Kidney (tissue), 14 donors: ENCODE data around the gene NRCAM. TPM values are rescaled to one million over a fixed set of nuclear protein-coding genes. Genes with fewer than 3 reads are reported as not detected.

Experiments used
- DNase-seq, 5 donors: peaks; one replicate each; pipeline ENCODE4 v3.0.0-alpha.2; 2013 to 2020
- FAIRE-seq: peaks from 2 replicates; lab custom pipeline; 2012; peaks lifted over from hg19 to GRCh38; lab: Jason Lieb, UNC
- H3K27ac ChIP-seq, 2 donors: one replicate each; pipeline ENCODE4 v1.7.0; 2013; ENCODE audit warnings: low read depth in 2 of 2, low read length in 2 of 2, inconsistent platforms in 1 of 2
- H3K27me3 ChIP-seq: one replicate; pipeline ENCODE4 v1.7.1; 2013; ENCODE audit warnings: low read length, inconsistent platforms; ENCODE audit not compliant: control insufficient read depth, insufficient read depth
- H3K36me3 ChIP-seq, 3 donors: one replicate each; pipeline versions ENCODE4 v1.7.0 to v1.7.1; 2013; ENCODE audit warnings: low read length in 3 of 3, control low read depth in 1 of 3, inconsistent platforms in 1 of 3; ENCODE audit not compliant: insufficient read depth in 3 of 3, control insufficient read depth in 2 of 3
- H3K4me1 ChIP-seq, 3 donors: one replicate each; pipeline versions ENCODE4 v1.7.0 to v1.7.1; 2013; ENCODE audit warnings: low read length in 3 of 3, inconsistent platforms in 1 of 3, low read depth in 1 of 3; ENCODE audit not compliant: control insufficient read depth in 2 of 3, insufficient read depth in 2 of 3
- H3K4me3 ChIP-seq, 3 donors: one replicate each; pipeline versions ENCODE4 v1.7.0 to v1.8.1; 2013; ENCODE audit warnings: low read length in 3 of 3, control low read depth in 1 of 3, inconsistent platforms in 1 of 3
- H3K9ac ChIP-seq, 3 donors: one replicate each; pipeline versions ENCODE4 v1.7.0 to v1.7.1; 2013; ENCODE audit warnings: low read length in 3 of 3, control low read depth in 1 of 3, inconsistent platforms in 1 of 3
- H3K9me3 ChIP-seq, 3 donors: one replicate each; pipeline versions ENCODE4 v1.7.0 to v1.7.1; 2013; ENCODE audit warnings: low read length in 3 of 3, control low read depth in 1 of 3, inconsistent platforms in 1 of 3; ENCODE audit not compliant: control insufficient read depth in 2 of 3, insufficient read depth in 1 of 3
- CTCF ChIP-seq: IDR thresholded peaks from 3 replicates; pipeline ENCODE4 v1.5.1; 2012; ENCODE audit warnings: mild to moderate bottlenecking, moderate library complexity, borderline replicate concordance; ENCODE audit not compliant: insufficient read depth; ENCODE audit errors: extremely low read depth
- intact Hi-C: fragments of 100-400 bp; cut with DNase I; formaldehyde crosslinking; loops from one replicate; pipeline ENCODE4 v1.11.1; 2022
- polyA plus RNA-seq: library from polyadenylated mRNA; stranded (reverse); fragments of 350-450 nt; fragmentation: Illumina TruSeq; extraction: RNeasy Lipid Tissue Mini Kit (QIAGEN cat#74804); gene quantifications from one replicate; pipeline ENCODE4 v1.2.3, GENCODE V29; 2014; ENCODE audit warnings: low read depth, low replicate concordance; ENCODE audit not compliant: insufficient read depth
- total RNA-seq: library from RNA; stranded (reverse); fragmentation: NEBNext Ultra II Directional; extraction: Animal tissue kit (Norgen Biotek cat#: 25700); gene quantifications from one replicate; pipeline ENCODE4 v1.2.1, GENCODE V29; 2021
- donor health status: control.
- donor health status: control.
- donor health status: control.
- donor health status: control.
- donor health status: control.
- donor health status: DM: yes; HTN: yes; CAD: no.
- donor health status: Normal renal cell carcinoma (clear cell type).

NRCAM gene
- total and polyA plus RNA-seq, 2 donors from 2014 or later = 16.8 to 20.6 TPM

- Histone ChIP-seq H3K9ac (no peak overlapping the region), H3K27ac (no peak overlapping the region), H3K9me3 (no peaks in the 10 kb centered on the region), H3K4me3 (no peak overlapping the region), H3K36me3 (no peaks in the 10 kb centered on the region), H3K27me3 (no peaks in the 10 kb centered on the region), H3K4me1 (no peaks in the 10 kb centered on the region)
- FAIRE-seq (no peak), DNase-seq (no peak)
- intact Hi-C loops = no loop called here
- no peak for TF ChIP-seq CTCF
Observed at GRCh38 chr7:108324053-108325038, 131.9 kb downstream of the NRCAM start.

- H3K9me3 ChIP-seq = no peaks in the 10 kb centered on the region
- H3K9ac ChIP-seq = no peak overlapping the region
- no peak overlapping the region for H3K4me3 ChIP-seq
- no peak overlapping the region for H3K27ac ChIP-seq
- TF ChIP-seq CTCF = no peak
- DNase-seq (no peak), FAIRE-seq (no peak)
- intact Hi-C loops = no loop called here
- no peaks in the 10 kb centered on the region for H3K4me1 ChIP-seq
- no peaks in the 10 kb centered on the region for H3K27me3 ChIP-seq
- no peaks in the 10 kb centered on the region for H3K36me3 ChIP-seq
Observed at GRCh38 chr7:108322925-108323832, 133.1 kb downstream of the NRCAM start.

GRCh38 chr7:108322046-108322445, 134.2 kb downstream of the NRCAM start:
- H3K27me3 ChIP-seq = no peaks in the 10 kb centered on the region
- intact Hi-C loops = no loop called here
- H3K4me3 ChIP-seq = no peak overlapping the region
- H3K9ac ChIP-seq = no peak overlapping the region
- H3K27ac ChIP-seq = no peak overlapping the region
- no peak for TF ChIP-seq CTCF
- no peaks in the 10 kb centered on the region for H3K9me3 ChIP-seq
- DNase-seq (no peak), FAIRE-seq (no peak)
- no peaks in the 10 kb centered on the region for H3K36me3 ChIP-seq
- H3K4me1 ChIP-seq = no peaks in the 10 kb centered on the region
